Measurements from ENCODE around the gene CEP89.

Gene CEP89

GRCh38 chr19:32866061-32866460 is 105.7 kb downstream of the CEP89 start:
- Histone ChIP-seq H3K4me3 (ENCODE audit: low read length) (no peak overlapping the region), H3F3A (ENCODE audit: control insufficient read depth, insufficient read depth) (no peaks in the 10 kb centered on the region), H3K4me1 (ENCODE audit: control insufficient read depth, low read length) (no peaks in the 10 kb centered on the region), H3K4me2 (ENCODE audit: low read length) (no peak overlapping the region), H3K36me3 (ENCODE audit: control insufficient read depth, low read length) (no peaks in the 10 kb centered on the region), H4K20me1 (ENCODE audit: control insufficient read depth, insufficient read depth, low read depth, low read length) (no peaks in the 10 kb centered on the region), H3K27ac (ENCODE audit: low read depth, low read length) (no peak overlapping the region), H3K27me3 (ENCODE audit: control insufficient read depth, low read length) (no peaks in the 10 kb centered on the region), H3K9me2 (replicated peaks; ENCODE audit: control insufficient read depth, low read length) (no peaks in the 10 kb centered on the region), H3K79me2 (ENCODE audit: control insufficient read depth, low read length) (no peaks in the 10 kb centered on the region), H3K9me3 (ENCODE audit: control insufficient read depth, insufficient read depth, low read length) (no peaks in the 10 kb centered on the region)
- TF ChIP-seq EZH2phosphoT487 (IDR thresholded peaks at IDR 0.05; ENCODE audit: borderline replicate concordance, low read length) (no peak), CTCF (IDR thresholded peaks at IDR 0.05; ENCODE audit: low read depth, low read length, poor library complexity, severe bottlenecking) (no peak)

GRCh38 chr19:32865326-32865725 is 106.4 kb downstream of the CEP89 start:
- H3F3A ChIP-seq (ENCODE audit: control insufficient read depth, insufficient read depth), result no peaks in the 10 kb centered on the region
- H3K4me1 ChIP-seq (ENCODE audit: control insufficient read depth, low read length), result no peaks in the 10 kb centered on the region
- TF ChIP-seq EZH2phosphoT487 (IDR thresholded peaks at IDR 0.05; ENCODE audit: borderline replicate concordance, low read length) (no peak), CTCF (IDR thresholded peaks at IDR 0.05; ENCODE audit: low read depth, low read length, poor library complexity, severe bottlenecking) (no peak)

GRCh38 chr19:32864318-32865007 is 107.3 kb downstream of the CEP89 start:
- TF ChIP-seq EZH2phosphoT487 (IDR thresholded peaks at IDR 0.05; ENCODE audit: borderline replicate concordance, low read length) (no peak), CTCF (IDR thresholded peaks at IDR 0.05; ENCODE audit: low read depth, low read length, poor library complexity, severe bottlenecking) (no peak)
- no peaks in the 10 kb centered on the region for H3K27me3 ChIP-seq (ENCODE audit: control insufficient read depth, low read length)
- H3K9me3 ChIP-seq (ENCODE audit: control insufficient read depth, insufficient read depth, low read length), result no peaks in the 10 kb centered on the region

More at GRCh38 chr19:32865326-32865725, 106.4 kb downstream of the CEP89 start:
- Histone ChIP-seq H3K79me2 (ENCODE audit: control insufficient read depth, low read length) (no peaks in the 10 kb centered on the region), H4K20me1 (ENCODE audit: control insufficient read depth, insufficient read depth, low read depth, low read length) (no peaks in the 10 kb centered on the region), H3K27me3 (ENCODE audit: control insufficient read depth, low read length) (no peaks in the 10 kb centered on the region), H3K9me2 (replicated peaks; ENCODE audit: control insufficient read depth, low read length) (no peaks in the 10 kb centered on the region), H3K27ac (ENCODE audit: low read depth, low read length) (no peak overlapping the region), H3K36me3 (ENCODE audit: control insufficient read depth, low read length) (no peaks in the 10 kb centered on the region), H3K4me2 (ENCODE audit: low read length) (no peak overlapping the region), H3K9me3 (ENCODE audit: control insufficient read depth, insufficient read depth, low read length) (no peaks in the 10 kb centered on the region), H3K4me3 (ENCODE audit: low read length) (no peak overlapping the region)

More at GRCh38 chr19:32864318-32865007, 107.3 kb downstream of the CEP89 start:
- Histone ChIP-seq H3K4me3 (ENCODE audit: low read length) (no peak overlapping the region), H3K27ac (ENCODE audit: low read depth, low read length) (no peak overlapping the region), H3K4me2 (ENCODE audit: low read length) (no peak overlapping the region), H3K79me2 (ENCODE audit: control insufficient read depth, low read length) (no peaks in the 10 kb centered on the region), H3F3A (ENCODE audit: control insufficient read depth, insufficient read depth) (no peaks in the 10 kb centered on the region), H3K9me2 (replicated peaks; ENCODE audit: control insufficient read depth, low read length) (no peaks in the 10 kb centered on the region), H3K4me1 (ENCODE audit: control insufficient read depth, low read length) (no peaks in the 10 kb centered on the region), H4K20me1 (ENCODE audit: control insufficient read depth, insufficient read depth, low read depth, low read length) (no peaks in the 10 kb centered on the region), H3K36me3 (ENCODE audit: control insufficient read depth, low read length) (no peaks in the 10 kb centered on the region)

Data from DOHH2 (cell line).